CD14-positive monocyte (primary cell): Measurements from ENCODE around the gene PHF10. TPM values are rescaled to one million over a fixed set of nuclear protein-coding genes. Genes with fewer than 3 reads are reported as not detected.

Experiments
- DNase-seq, 3 donors: peaks; one replicate each; pipeline ENCODE4 v3.0.0-alpha.2; 2011 to 2022
- H2AFZ ChIP-seq: 2 replicates; pipeline ENCODE4 v1.6.0; 2012; ENCODE audit warnings: mild to moderate bottlenecking, low read depth, low read length, inconsistent platforms; ENCODE audit not compliant: insufficient read depth, poor library complexity, severe bottlenecking
- H3K27ac ChIP-seq, 2 donors: 1 replicate in 1 of 2; 2 replicates in 1 of 2; pipeline ENCODE4 v1.5.1; 2012 to 2013; ENCODE audit warnings: low read length in 2 of 2, control low read depth in 1 of 2, inconsistent platforms in 1 of 2, low read depth in 1 of 2, mild to moderate bottlenecking in 1 of 2
- H3K27me3 ChIP-seq, 2 donors: one replicate each; pipeline versions ENCODE4 v1.6.0 to v1.6.1; 2011 to 2013; ENCODE audit warnings: low read length in 2 of 2; ENCODE audit not compliant: control insufficient read depth in 2 of 2, insufficient read depth in 2 of 2
- H3K36me3 ChIP-seq, 2 donors: replicated peaks in 1 of 2; 1 replicate in 1 of 2; 2 replicates in 1 of 2; pipeline versions ENCODE4 v1.5.1 to v1.6.1; 2012 to 2013; ENCODE audit warnings: low read length in 2 of 2, control low read depth in 1 of 2, inconsistent platforms in 1 of 2, mild to moderate bottlenecking in 1 of 2; ENCODE audit not compliant: insufficient read depth in 2 of 2, control insufficient read depth in 1 of 2
- H3K4me1 ChIP-seq, 2 donors: 1 replicate in 1 of 2; 2 replicates in 1 of 2; pipeline versions ENCODE4 v1.5.1 to v1.6.1; 2012 to 2013; ENCODE audit warnings: low read length in 2 of 2, control low read depth in 1 of 2, inconsistent platforms in 1 of 2, mild to moderate bottlenecking in 1 of 2, moderate library complexity in 1 of 2; ENCODE audit not compliant: insufficient read depth in 2 of 2, control insufficient read depth in 1 of 2
- H3K4me2 ChIP-seq: replicated peaks from 2 replicates; pipeline ENCODE3; 2012; ENCODE audit warnings: low read length, moderate library complexity, mild to moderate bottlenecking; ENCODE audit not compliant: poor library complexity, severe bottlenecking; ENCODE audit errors: extremely low read depth
- H3K4me3 ChIP-seq, 3 experiments: fragments of 200-600 bp in 1 of 3; sonication (generic) in 1 of 3; replicated peaks in 1 of 3; 1 replicate in 2 of 3; 2 replicates in 1 of 3; pipeline ENCODE4 v1.5.1; 2011 to 2013; ENCODE audit warnings: low read length in 3 of 3, mild to moderate bottlenecking in 3 of 3, control low read depth in 2 of 3, low read depth in 2 of 3, inconsistent platforms in 1 of 3, moderate library complexity in 1 of 3
- H3K79me2 ChIP-seq: 2 replicates; pipeline ENCODE4 v1.6.0; 2012; ENCODE audit warnings: mild to moderate bottlenecking, control low read depth, inconsistent platforms, low read length, moderate library complexity; ENCODE audit not compliant: insufficient read depth
- H3K9ac ChIP-seq: 2 replicates; pipeline ENCODE4 v1.6.0; 2017; ENCODE audit warnings: low read length, mild to moderate bottlenecking; ENCODE audit not compliant: insufficient read depth, poor library complexity, severe bottlenecking
- H3K9me3 ChIP-seq, 2 donors: replicated peaks in 1 of 2; 1 replicate in 1 of 2; 2 replicates in 1 of 2; pipeline versions ENCODE4 v1.5.1 to v1.6.1; 2012 to 2013; ENCODE audit warnings: low read length in 2 of 2, control low read depth in 1 of 2; ENCODE audit not compliant: control insufficient read depth in 1 of 2, insufficient read depth in 1 of 2
- H4K20me1 ChIP-seq: 2 replicates; pipeline ENCODE4 v1.6.0; 2012; ENCODE audit warnings: mild to moderate bottlenecking, low read length, control low read depth, moderate library complexity; ENCODE audit not compliant: insufficient read depth
- H3K27ac Mint-ChIP-seq, 7 donors: one replicate each; pipeline ENCODE4 v1.8.0; 2020; ENCODE audit warnings: mild to moderate bottlenecking in 7 of 7, mixed read lengths in 7 of 7, moderate library complexity in 6 of 7, inconsistent platforms in 2 of 7
- H3K27me3 Mint-ChIP-seq, 3 donors: one replicate each; pipeline ENCODE4 v1.8.0; 2021 to 2022; ENCODE audit warnings: low read depth in 3 of 3, mild to moderate bottlenecking in 3 of 3, mixed read lengths in 3 of 3, moderate library complexity in 3 of 3, inconsistent platforms in 1 of 3
- H3K36me3 Mint-ChIP-seq, 2 donors: one replicate each; pipeline ENCODE4 v1.8.0; 2020; ENCODE audit warnings: mixed read lengths in 2 of 2, inconsistent platforms in 1 of 2, mild to moderate bottlenecking in 1 of 2
- H3K4me1 Mint-ChIP-seq: one replicate; pipeline ENCODE4 v1.8.0; 2020; ENCODE audit warnings: mild to moderate bottlenecking, mixed read lengths
- H3K4me3 Mint-ChIP-seq, 2 donors: one replicate each; pipeline ENCODE4 v1.8.0; 2020; ENCODE audit warnings: mild to moderate bottlenecking in 2 of 2, mixed read lengths in 2 of 2, moderate library complexity in 1 of 2
- H3K9me3 Mint-ChIP-seq, 7 donors: one replicate each; pipeline ENCODE4 v1.8.0; 2020 to 2022; ENCODE audit warnings: mixed read lengths in 7 of 7, mild to moderate bottlenecking in 6 of 7, moderate library complexity in 6 of 7, inconsistent platforms in 2 of 7
- CTCF ChIP-seq: fragments of 200-600 bp; IDR thresholded peaks from one replicate; pipeline ENCODE4 v1.8.0; 2022; ENCODE audit warnings: antibody characterized with exemption, mild to moderate bottlenecking
- WGBS: methylation state at CpG from one replicate; pipeline ENCODE4 v1.1.5; 2013; ENCODE audit warnings: missing lambda C conversion rate; ENCODE audit not compliant: insufficient coverage; 5-methylcytosine and 5-hydroxymethylcytosine counted together
- intact Hi-C, 2 donors: fragments of 100-400 bp; cut with micrococcal nuclease; formaldehyde crosslinking; loops; one replicate each; pipeline versions ENCODE4 v1.15.0 to v1.15.1; 2023
- polyA plus RNA-seq, 3 donors: library from polyadenylated mRNA; depleted of rRNA in 1 of 3; unstranded in 2 of 3; stranded (reverse) in 1 of 3; fragments of 300-500 nt in 2 of 3; fragments of >200 nt in 1 of 3; fragmentation: Illumina TruSeq in 2 of 3; gene quantifications; 1 replicate in 2 of 3; 2 replicates in 1 of 3; pipeline ENCODE4 v1.2.3, GENCODE V29; 2012 to 2021

Gene PHF10
- polyA plus RNA-seq, 3 donors: 7.3 to 31.0 (median 8.1) TPM

DNA sequence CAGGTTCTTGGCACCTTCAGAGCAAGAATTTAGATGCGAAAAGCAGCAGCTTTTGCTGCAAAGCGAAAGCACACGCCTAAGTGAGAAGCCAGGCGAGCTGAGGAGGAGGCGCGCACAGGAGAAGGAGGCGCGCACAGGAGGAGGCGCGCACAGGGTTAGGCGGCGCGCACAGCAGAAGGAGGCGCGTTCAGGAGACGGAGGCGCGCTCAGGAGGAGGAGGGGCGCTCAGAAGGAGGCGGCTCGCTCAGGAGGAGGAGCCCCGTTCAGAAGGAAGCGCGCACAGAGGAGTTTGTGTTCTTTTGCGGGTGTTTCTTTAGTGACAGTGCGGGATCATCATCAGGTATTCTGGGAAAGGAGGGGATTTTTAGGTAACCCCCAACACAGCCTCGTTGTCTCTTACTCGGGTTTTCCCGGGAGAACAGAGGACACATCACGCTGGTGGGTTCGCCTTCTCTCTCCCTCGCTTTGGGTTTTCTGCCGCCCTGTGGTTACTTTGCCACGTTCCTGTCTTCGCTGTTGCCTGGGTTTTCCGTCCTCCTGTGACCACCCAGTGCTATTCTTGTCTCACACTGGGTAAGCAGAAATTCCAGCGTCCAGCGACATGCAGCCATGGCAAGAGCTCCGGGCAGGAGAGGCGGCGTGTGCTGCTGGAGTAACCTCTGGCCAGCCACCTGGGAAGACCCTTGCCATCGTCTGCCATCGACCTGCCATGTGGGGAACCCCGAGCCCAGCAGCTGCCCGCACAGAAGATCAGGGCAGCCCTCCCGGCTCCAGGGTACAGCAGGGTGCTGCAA lies 69.5 kb downstream of the PHF10 start:
- H3K9ac ChIP-seq: no peak overlapping the region
- no peaks in the 10 kb centered on the region for H4K20me1 ChIP-seq
- no peaks in the 10 kb centered on the region for H3K9me3 ChIP-seq
- Mint-ChIP-seq H3K9me3 (peaks cover 0 to 6% (median 3%) of the 10 kb centered on the region in 7 donors), H3K4me1 (peaks cover 9% of the 10 kb centered on the region), H3K36me3 (peaks cover 16 to 21% of the 10 kb centered on the region in 2 donors), H3K27ac (peak overlapping the region; percentile 20 to 86 (median 61)), H3K27me3 (peaks cover 0 to 6% (median 6%) of the 10 kb centered on the region in 3 donors), H3K4me3 (peak overlapping the region; percentile 84 to 93)
- WGBS: 62% methylated on average over 40 of the region's 46 CpGs
- H3K36me3 ChIP-seq: peaks cover 0 to 17% of the 10 kb centered on the region in 2 donors
- H2AFZ ChIP-seq: no peak overlapping the region
- H3K79me2 ChIP-seq: no peaks in the 10 kb centered on the region
- peak overlapping the region in 1 of 3 experiments; percentile 63 for H3K4me3 ChIP-seq
- intact Hi-C loops: no loop called here
- DNase-seq: peak in 2 of 3 donors; percentile 50 to 65
- peaks cover 0 to 6% of the 10 kb centered on the region in 2 donors for H3K4me1 ChIP-seq
- H3K4me2 ChIP-seq: no peak overlapping the region
- H3K27ac ChIP-seq: no peak overlapping the region
- TF ChIP-seq CTCF: no peak
- no peaks in the 10 kb centered on the region for H3K27me3 ChIP-seq

Other genes with a start within 250 kb of the PHF10 start
- 10 to 100 TPM in 1 of 3 donors, 1 to 10 TPM in 1, under 1 TPM in 1; 0.95 to 20.5 (median 2.0) TPM for gene WDR27, start 22.5 kb downstream of the PHF10 start, polyA plus RNA-seq
- 10 to 100 TPM in 2 of 3 donors, 1 to 10 TPM in 1; 8.3 to 31.4 (median 28.5) TPM for gene C6orf120, start 22.4 kb downstream of the PHF10 start, polyA plus RNA-seq
- gene DYNLT2, start 27.1 kb upstream of the PHF10 start, polyA plus RNA-seq: 1 to 10 TPM in 1 of 3 donors, under 1 TPM in 2; 0.19 to 1.5 (median 0.86) TPM
- 10 to 100 TPM; 10.6 to 33.0 (median 11.2) TPM for gene ERMARD, start 27.1 kb upstream of the PHF10 start, polyA plus RNA-seq